GM19452 (cell line): ENCODE measurements around the gene SH3BGRL3.

Source experiments
- ATAC-seq: cut with Tn5 transposase; IDR thresholded peaks from one replicate; pipeline ENCODE4 v1.9.1; 2021; ENCODE audit not compliant: unreplicated experiment

Gene SH3BGRL3

DNA sequence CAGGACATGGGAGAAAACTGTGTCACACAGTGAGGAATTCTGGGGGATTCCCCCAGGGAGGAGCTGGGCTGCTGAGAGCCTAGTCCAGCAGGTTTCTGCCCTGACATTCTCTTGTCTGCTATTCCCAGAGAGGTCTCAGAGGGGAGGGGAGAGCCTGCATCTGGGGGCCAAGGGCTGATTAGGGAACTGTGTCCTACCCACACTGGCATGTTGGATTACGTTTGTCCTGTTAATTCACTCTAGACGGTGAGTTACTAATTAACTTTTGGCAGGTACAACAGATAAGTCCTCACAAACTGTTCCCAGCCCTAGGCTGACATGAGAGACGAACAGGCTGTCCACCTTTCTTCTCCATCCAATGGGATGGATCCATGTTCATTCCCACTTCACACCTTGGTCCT lies 2.6 kb upstream of the SH3BGRL3 start:
- ATAC-seq = no peak

DNA sequence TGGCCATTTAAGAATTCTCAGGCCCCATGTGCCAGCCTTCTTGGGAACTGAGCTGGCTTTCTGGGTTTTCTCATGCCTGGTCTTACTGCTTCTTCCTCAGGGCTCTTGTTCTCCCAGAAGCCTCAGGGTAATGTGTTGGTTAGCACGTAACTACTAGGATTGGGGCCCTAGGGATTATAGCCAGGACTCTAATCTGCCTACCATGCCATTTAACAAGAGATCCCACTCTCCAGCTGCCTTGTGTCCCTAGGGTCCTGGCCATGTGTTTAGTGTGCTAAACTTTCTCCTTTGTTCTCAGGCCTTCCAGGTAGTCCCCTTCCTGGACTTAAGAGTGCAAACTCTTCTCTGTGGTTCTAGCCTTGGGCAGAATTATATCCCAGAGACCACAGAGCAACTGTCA lies 2.2 kb upstream of the SH3BGRL3 start:
- no peak for ATAC-seq

- no peak for ATAC-seq
These were observed 1.6 kb upstream of the SH3BGRL3 start for GRCh38 chr1:26278303-26278702.

GRCh38 chr1:26278724-26279455 lies 996 bp upstream of the SH3BGRL3 start:
- no peak for ATAC-seq

GRCh38 chr1:26280333-26281042 lies 602 bp downstream of the SH3BGRL3 start:
- no peak for ATAC-seq

- no peak for ATAC-seq
These were observed 1.4 kb downstream of the SH3BGRL3 start for GRCh38 chr1:26281091-26281958.

DNA sequence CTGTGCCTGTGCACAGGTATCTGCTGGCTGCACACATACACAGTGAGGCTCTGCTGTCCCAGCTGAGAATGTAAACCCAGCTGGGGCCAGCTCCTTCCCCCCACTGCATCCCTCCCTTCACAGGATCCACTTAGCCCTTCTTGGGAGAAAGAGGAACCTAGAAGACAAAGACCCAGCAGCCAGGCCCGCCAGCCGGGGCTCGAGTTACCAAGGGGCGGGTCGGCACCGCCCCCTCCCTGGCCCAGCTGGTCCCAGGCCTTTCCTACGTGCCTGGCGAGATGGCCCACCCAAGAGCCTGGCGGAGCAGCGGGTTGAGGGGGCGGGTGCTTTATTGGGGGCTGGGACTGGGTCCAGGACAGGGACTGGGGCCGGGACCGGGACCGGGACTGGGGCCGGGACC lies 2.1 kb downstream of the SH3BGRL3 start:
- ATAC-seq = no peak

DNA sequence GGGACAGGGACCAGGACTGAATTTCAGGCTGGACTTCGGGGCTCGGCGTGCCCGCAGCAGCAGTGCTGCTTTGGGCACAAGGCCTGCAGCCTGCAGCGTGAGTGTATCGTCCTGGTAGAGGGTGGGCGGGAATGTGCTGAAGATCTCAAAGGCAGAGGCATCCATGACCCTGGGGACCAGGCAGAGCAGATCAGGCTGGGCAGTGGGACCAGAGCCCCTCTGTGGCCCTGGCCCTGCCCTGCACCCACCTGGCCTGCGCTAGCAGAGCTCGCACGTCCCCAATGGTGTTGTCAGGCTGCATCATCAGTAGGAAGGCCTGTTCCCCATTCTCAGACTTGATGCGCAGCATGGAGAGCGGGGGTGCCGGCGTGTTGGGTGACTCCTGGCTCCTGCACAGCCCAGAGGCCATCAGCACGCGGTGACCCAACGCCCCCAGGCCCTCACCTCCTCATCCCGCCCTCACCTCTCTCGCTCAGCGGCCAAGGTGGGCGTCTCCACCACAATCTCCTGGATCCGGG lies 2.6 kb downstream of the SH3BGRL3 start:
- no peak for ATAC-seq

GRCh38 chr1:26283279-26283853 lies 3.5 kb downstream of the SH3BGRL3 start:
- ATAC-seq = no peak

DNA sequence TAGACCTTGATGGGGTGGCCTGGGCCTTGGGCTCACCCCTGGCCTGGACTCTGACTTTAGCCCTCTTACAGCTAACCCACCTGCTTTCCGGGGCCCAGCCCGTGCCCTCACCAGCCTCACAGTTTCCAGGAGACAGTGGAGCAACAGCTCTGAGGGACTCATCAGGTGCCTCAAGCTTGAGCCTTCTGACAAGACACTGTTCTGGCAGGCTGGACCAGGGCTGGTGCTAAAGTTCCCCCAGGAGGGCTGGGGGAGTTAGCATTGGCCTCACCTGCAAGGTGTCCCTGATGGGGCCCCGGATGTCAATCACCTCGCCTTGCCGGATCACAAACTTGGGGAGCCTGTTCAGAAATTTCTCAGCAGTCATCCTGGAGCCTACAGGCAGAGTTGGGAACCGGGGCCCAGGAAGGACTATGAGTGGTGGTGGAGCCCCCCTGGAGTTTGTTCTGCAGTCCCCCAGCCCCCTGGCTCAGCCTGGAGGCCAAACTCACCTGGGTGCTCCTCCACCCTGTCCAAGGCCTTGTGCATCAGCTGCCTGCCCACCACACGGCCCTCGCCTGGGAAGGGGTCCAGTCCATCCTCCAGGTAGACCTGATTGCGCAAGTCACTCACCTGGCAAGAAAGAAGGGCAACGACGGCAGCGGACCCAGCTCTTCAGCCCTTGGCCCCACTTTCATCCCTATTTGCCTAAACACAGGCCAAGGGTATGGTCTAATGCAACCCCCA lies 4.1 kb downstream of the SH3BGRL3 start:
- no peak for ATAC-seq

GRCh38 chr1:26284597-26285347 lies 4.9 kb downstream of the SH3BGRL3 start:
- ATAC-seq = no peak

GRCh38 chr1:26285366-26286063 lies 5.6 kb downstream of the SH3BGRL3 start:
- no peak for ATAC-seq

DNA sequence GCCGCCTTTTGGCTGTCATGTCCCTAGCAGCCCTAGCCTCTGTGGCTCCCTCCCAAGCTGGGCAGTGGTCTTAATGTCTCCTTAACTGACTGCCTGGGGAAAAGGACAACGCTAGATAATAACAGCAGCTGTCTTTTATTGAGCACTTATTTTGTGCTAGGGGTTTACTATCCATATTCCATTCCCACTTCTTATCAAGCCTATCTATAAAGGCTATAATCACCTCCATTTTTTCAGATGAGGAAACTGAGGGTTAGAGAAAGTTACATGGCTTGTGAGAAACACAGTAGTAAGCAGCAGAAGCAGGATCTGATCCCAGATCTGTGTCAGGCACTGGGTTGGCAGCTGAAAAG lies 6.2 kb downstream of the SH3BGRL3 start:
- ATAC-seq = no peak

DNA sequence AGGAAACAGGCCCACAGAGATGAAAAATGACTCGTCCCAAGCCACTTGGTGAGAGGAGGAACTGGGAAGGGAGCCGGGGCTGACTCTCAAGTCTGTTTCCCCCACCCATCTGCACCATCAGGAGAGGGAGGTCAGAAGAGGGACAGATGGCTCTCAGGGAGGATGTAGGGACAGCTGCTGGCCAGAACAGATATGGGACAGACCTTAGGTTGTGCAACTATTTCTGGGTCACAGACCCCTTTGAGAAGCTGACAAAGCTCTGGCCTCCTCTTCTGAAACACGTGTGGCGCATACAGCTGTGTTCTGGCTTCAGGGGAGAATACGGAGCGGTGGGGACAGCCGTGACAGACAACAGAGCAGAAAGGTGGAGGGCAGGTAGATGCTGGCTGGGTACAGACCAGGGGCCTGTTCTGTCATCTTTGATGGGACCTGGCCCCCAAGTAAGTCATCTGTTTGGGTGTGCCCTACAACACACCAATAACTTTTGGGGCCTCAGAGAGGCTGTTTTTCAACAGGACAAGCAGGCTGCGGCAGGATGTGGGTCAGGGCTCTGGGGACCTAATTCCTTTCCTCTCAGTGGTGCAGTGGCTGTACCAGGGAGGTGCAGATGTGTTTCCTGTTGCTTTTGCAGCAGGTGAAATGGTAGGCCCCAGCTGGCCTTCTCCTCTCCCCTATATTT lies 7.3 kb downstream of the SH3BGRL3 start:
- peak; percentile 43 for ATAC-seq

- ATAC-seq = no peak
These were observed 7.9 kb downstream of the SH3BGRL3 start for GRCh38 chr1:26287811-26288210.

- ATAC-seq = no peak
These were observed 8.5 kb downstream of the SH3BGRL3 start for GRCh38 chr1:26288311-26288941.

DNA sequence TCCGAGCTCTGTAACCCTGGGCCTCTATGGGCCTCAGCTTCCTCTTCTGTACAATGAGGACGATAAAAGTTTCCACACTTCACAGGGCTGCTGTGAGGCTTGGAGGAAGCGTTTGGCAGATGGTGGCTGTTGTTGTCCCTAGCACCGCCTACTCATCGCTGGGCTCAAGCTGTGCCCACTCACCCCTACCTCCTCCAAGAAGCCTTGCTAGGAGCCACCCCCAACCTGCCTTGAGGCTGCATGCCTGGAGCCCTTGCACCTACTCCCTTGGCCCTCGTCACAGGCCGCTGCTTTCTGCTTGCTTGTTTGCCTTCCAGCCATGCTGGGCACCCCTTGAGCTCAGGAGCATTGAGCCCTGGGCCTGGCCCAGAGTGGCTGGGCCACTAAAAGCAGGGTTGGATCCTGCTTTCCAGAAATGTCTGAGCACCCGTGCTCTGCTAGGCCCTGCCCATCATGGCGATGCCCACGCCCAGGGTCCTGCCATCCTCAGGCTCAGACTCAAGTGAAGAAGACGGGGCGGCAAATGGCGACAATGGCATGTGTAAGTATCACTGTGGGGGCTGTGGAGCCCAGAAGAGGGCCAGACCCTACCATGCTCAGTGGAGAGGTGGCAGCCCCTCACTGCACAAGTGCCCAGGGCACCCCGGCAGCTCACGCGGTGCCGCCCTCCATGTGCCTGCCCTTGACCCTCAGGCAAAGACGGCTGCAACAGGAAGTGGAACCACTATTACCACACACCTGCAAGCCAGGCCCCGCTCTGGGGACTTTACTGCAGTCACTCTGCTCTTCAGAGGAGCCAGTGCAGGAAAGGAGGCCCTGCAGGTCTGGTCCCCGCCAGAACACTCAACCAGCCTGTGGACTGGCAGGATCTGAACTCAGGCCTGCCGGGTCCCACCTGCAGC lies 9.5 kb downstream of the SH3BGRL3 start:
- peak; percentile 27 for ATAC-seq
